Hepatocyte (in vitro differentiated cells): ENCODE data around the gene RPL7L1. TPM values are rescaled to one million over a fixed set of nuclear protein-coding genes. Genes with fewer than 3 reads are reported as not detected.

Experiments used
- DNase-seq: peaks from one replicate; pipeline ENCODE4 v3.0.0-alpha.2; 2016; ENCODE audit warnings: low spot score
- H2AFZ ChIP-seq: fragments of 200-600 bp; sonication (generic); 2 replicates; pipeline ENCODE4 v1.6.0; 2016; ENCODE audit warnings: antibody characterized with exemption, mild to moderate bottlenecking
- H3K27ac ChIP-seq: fragments of 200-600 bp; sonication (generic); 2 replicates; pipeline ENCODE4 v1.5.1; 2016; ENCODE audit warnings: mild to moderate bottlenecking
- H3K27me3 ChIP-seq: fragments of 200-600 bp; sonication (generic); 2 replicates; pipeline ENCODE4 v1.6.1; 2016
- H3K36me3 ChIP-seq: fragments of 200-600 bp; sonication (generic); replicated peaks from 2 replicates; pipeline ENCODE4 v1.5.1; 2016; ENCODE audit warnings: low read depth; ENCODE audit not compliant: insufficient read depth
- H3K4me1 ChIP-seq: fragments of 200-600 bp; sonication (generic); 2 replicates; pipeline ENCODE4 v1.5.1; 2016; ENCODE audit warnings: mild to moderate bottlenecking, moderate library complexity; ENCODE audit not compliant: insufficient read depth
- H3K4me2 ChIP-seq: fragments of 200-600 bp; sonication (generic); 2 replicates; pipeline ENCODE4 v1.6.0; 2016
- H3K4me3 ChIP-seq: fragments of 200-600 bp; sonication (generic); 2 replicates; pipeline ENCODE4 v1.5.1; 2016; ENCODE audit warnings: mild to moderate bottlenecking
- H3K79me2 ChIP-seq: fragments of 200-600 bp; sonication (generic); 2 replicates; pipeline ENCODE4 v1.6.0; 2017; ENCODE audit warnings: mild to moderate bottlenecking
- H3K9me2 ChIP-seq: fragments of 200-600 bp; sonication (generic); replicated peaks from 2 replicates; pipeline ENCODE4 v1.6.0; 2017; ENCODE audit warnings: mild to moderate bottlenecking; ENCODE audit not compliant: insufficient read depth
- H3K9me3 ChIP-seq: fragments of 200-600 bp; sonication (generic); 2 replicates; pipeline ENCODE4 v1.5.1; 2016; ENCODE audit warnings: low read depth, mild to moderate bottlenecking
- H4K20me1 ChIP-seq: fragments of 200-600 bp; sonication (generic); 2 replicates; pipeline ENCODE4 v1.6.0; 2016; ENCODE audit warnings: mild to moderate bottlenecking; ENCODE audit not compliant: insufficient read depth, poor library complexity, severe bottlenecking
- EZH2 ChIP-seq: fragments of 200-600 bp; sonication (generic); IDR thresholded peaks from 2 replicates; pipeline ENCODE4 v1.6.1; 2016; ENCODE audit warnings: antibody characterized with exemption, mild to moderate bottlenecking, borderline replicate concordance
- EZH2phosphoT487 ChIP-seq: fragments of 200-600 bp; sonication (generic); IDR thresholded peaks from one replicate; pipeline ENCODE4 v1.6.1; 2018; ENCODE audit warnings: antibody characterized with exemption, mild to moderate bottlenecking, low read depth, moderate library complexity; ENCODE audit not compliant: unreplicated experiment, severe bottlenecking
- WGBS: methylation state at CpG from one replicate; pipeline ENCODE4 v1.1.6; 2016; ENCODE audit warnings: low lambda C conversion rate; ENCODE audit errors: missing lambda C conversion rate; 5-methylcytosine and 5-hydroxymethylcytosine counted together
- polyA plus RNA-seq: library from polyadenylated mRNA; unstranded; fragments of >200 nt; fragmentation: Nextera tagmentation; extraction: Ambion mirVana; gene quantifications from 2 replicates; pipeline ENCODE4 v1.2.1, GENCODE V29; 2016
- total RNA-seq: library from RNA; depleted of rRNA; stranded (reverse); fragments of >200 nt; gene quantifications from 2 replicates; pipeline ENCODE4 v1.2.3, GENCODE V29; 2014
- TF ChIP-seq, protein P1 (sequence below): fragments of 200-600 bp; sonication (generic); IDR thresholded peaks from 2 replicates; pipeline ENCODE4 v1.5.1; 2016; ENCODE audit warnings: antibody characterized with exemption, mild to moderate bottlenecking; ENCODE audit not compliant: poor library complexity

Gene RPL7L1
- total and polyA plus RNA-seq, 2 experiments from 2014 or later: 63.0 to 111 TPM

- Histone ChIP-seq H3K4me2 (no peak overlapping the region), H4K20me1 (no peaks in the 10 kb centered on the region), H3K36me3 (no peaks in the 10 kb centered on the region), H3K9me3 (no peaks in the 10 kb centered on the region), H3K4me1 (no peaks in the 10 kb centered on the region), H3K9me2 (no peaks in the 10 kb centered on the region), H3K79me2 (no peaks in the 10 kb centered on the region), H3K4me3 (no peak overlapping the region), H3K27me3 (no peaks in the 10 kb centered on the region), H3K27ac (no peak overlapping the region), H2AFZ (no peak overlapping the region)
- TF ChIP-seq, protein P1, sequence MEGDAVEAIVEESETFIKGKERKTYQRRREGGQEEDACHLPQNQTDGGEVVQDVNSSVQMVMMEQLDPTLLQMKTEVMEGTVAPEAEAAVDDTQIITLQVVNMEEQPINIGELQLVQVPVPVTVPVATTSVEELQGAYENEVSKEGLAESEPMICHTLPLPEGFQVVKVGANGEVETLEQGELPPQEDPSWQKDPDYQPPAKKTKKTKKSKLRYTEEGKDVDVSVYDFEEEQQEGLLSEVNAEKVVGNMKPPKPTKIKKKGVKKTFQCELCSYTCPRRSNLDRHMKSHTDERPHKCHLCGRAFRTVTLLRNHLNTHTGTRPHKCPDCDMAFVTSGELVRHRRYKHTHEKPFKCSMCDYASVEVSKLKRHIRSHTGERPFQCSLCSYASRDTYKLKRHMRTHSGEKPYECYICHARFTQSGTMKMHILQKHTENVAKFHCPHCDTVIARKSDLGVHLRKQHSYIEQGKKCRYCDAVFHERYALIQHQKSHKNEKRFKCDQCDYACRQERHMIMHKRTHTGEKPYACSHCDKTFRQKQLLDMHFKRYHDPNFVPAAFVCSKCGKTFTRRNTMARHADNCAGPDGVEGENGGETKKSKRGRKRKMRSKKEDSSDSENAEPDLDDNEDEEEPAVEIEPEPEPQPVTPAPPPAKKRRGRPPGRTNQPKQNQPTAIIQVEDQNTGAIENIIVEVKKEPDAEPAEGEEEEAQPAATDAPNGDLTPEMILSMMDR: no peak
- WGBS: 92% methylated on average over 2 of the region's 2 CpGs
- DNase-seq: no peak
Measured at GRCh38 chr6:42851599-42851998, 27.8 kb upstream of the RPL7L1 start.

- TF ChIP-seq EZH2: no peak
- TF ChIP-seq, protein P1: no peak
- Histone ChIP-seq H3K4me3 (no peak overlapping the region), H3K9me2 (no peaks in the 10 kb centered on the region), H3K79me2 (no peaks in the 10 kb centered on the region), H4K20me1 (no peaks in the 10 kb centered on the region), H3K4me2 (no peak overlapping the region), H3K4me1 (no peaks in the 10 kb centered on the region), H3K36me3 (no peaks in the 10 kb centered on the region), H3K27ac (no peak overlapping the region), H3K27me3 (no peaks in the 10 kb centered on the region), H3K9me3 (no peaks in the 10 kb centered on the region), H2AFZ (no peak overlapping the region)
- DNase-seq: no peak
- 89% methylated on average over 1 of the region's 1 CpG for WGBS
Measured at GRCh38 chr6:42860036-42860435, 19.4 kb upstream of the RPL7L1 start.

- no peak for DNase-seq
- Histone ChIP-seq H3K9me3 (no peaks in the 10 kb centered on the region), H4K20me1 (no peaks in the 10 kb centered on the region), H3K27ac (no peak overlapping the region), H3K27me3 (no peaks in the 10 kb centered on the region), H3K79me2 (no peaks in the 10 kb centered on the region), H3K9me2 (no peaks in the 10 kb centered on the region), H2AFZ (no peak overlapping the region), H3K36me3 (no peaks in the 10 kb centered on the region), H3K4me2 (no peak overlapping the region), H3K4me1 (no peaks in the 10 kb centered on the region), H3K4me3 (no peak overlapping the region)
- TF ChIP-seq, protein P1: no peak
- TF ChIP-seq EZH2 (no peak), EZH2phosphoT487 (no peak)
- WGBS: 92% methylated on average over 6 of the region's 6 CpGs
Measured at GRCh38 chr6:42860481-42860880, 18.9 kb upstream of the RPL7L1 start.

DNA sequence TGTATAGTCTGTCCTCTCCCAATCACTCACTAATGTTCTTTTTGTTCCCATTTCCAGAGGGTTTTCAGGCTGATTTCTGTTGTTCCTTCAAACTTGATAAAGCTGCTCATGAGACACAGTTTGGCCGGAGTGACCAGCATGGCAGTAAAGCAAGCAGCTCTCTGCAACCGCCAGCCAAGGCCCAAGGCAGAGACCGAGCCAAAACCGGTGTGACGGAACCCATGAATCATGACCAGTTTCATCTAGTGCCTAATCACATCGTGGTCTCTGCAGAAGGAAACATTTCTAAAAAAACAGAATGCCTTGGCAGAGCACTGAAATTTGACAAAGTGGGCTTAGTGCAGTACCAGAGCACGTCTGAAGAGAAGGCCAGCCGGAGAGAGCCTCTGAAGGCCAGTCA lies 14.8 kb upstream of the RPL7L1 start:
- no peaks in the 10 kb centered on the region for H3K4me1 ChIP-seq
- WGBS: 96% methylated on average over 8 of the region's 8 CpGs
- no peak overlapping the region for H2AFZ ChIP-seq
- no peaks in the 10 kb centered on the region for H3K79me2 ChIP-seq
- H4K20me1 ChIP-seq: no peaks in the 10 kb centered on the region
- no peak for DNase-seq
- H3K9me3 ChIP-seq: no peaks in the 10 kb centered on the region
- H3K36me3 ChIP-seq: no peaks in the 10 kb centered on the region
- H3K27me3 ChIP-seq: no peaks in the 10 kb centered on the region
- H3K9me2 ChIP-seq: no peaks in the 10 kb centered on the region
- no peak overlapping the region for H3K4me2 ChIP-seq
- no peak overlapping the region for H3K27ac ChIP-seq
- TF ChIP-seq, protein P1: no peak
- TF ChIP-seq EZH2phosphoT487: no peak
- TF ChIP-seq EZH2: no peak
- H3K4me3 ChIP-seq: no peak overlapping the region
